Neuronal stem cell (in vitro differentiated cells): Measurements from ENCODE around the gene DCUN1D2.
A peak's percentile ranks its signal among the peaks of the same experiment; 100 is the strongest.

Source experiments
- DNase-seq: peaks from one replicate; pipeline ENCODE4 v3.0.0-alpha.2; 2013; ENCODE audit warnings: low spot score
- H2AFZ ChIP-seq: one replicate; pipeline ENCODE4 v1.6.1; 2013; ENCODE audit warnings: mild to moderate bottlenecking, low read length, inconsistent platforms
- H2AK5ac ChIP-seq: 2 replicates; pipeline ENCODE4 v1.6.1; 2013; ENCODE audit warnings: low read depth, mild to moderate bottlenecking, inconsistent platforms, low read length, moderate library complexity, mixed read lengths
- H2BK120ac ChIP-seq: 2 replicates; pipeline ENCODE4 v1.6.1; 2013; ENCODE audit warnings: low read depth, mild to moderate bottlenecking, inconsistent platforms, low read length, moderate library complexity, mixed read lengths
- H2BK12ac ChIP-seq: one replicate; pipeline ENCODE4 v1.6.1; 2013; ENCODE audit warnings: low read length, inconsistent platforms
- H2BK15ac ChIP-seq: 2 replicates; pipeline ENCODE4 v1.6.1; 2013; ENCODE audit warnings: mild to moderate bottlenecking, low read length, inconsistent platforms, mixed read lengths
- H2BK5ac ChIP-seq: one replicate; pipeline ENCODE4 v1.6.1; 2013; ENCODE audit warnings: inconsistent platforms, mild to moderate bottlenecking, low read length, moderate library complexity
- H3K14ac ChIP-seq: one replicate; pipeline ENCODE4 v1.6.1; 2013; ENCODE audit warnings: low read length, inconsistent platforms
- H3K18ac ChIP-seq: 2 replicates; pipeline ENCODE4 v1.6.1; 2013; ENCODE audit warnings: low read length, inconsistent platforms
- H3K23ac ChIP-seq: 2 replicates; pipeline ENCODE4 v1.6.1; 2013; ENCODE audit warnings: low read depth, mild to moderate bottlenecking, mixed read lengths, low read length, inconsistent platforms; ENCODE audit not compliant: poor library complexity
- H3K27ac ChIP-seq: replicated peaks from 3 replicates; pipeline ENCODE4 v1.5.1; 2013; ENCODE audit warnings: low read length, inconsistent platforms
- H3K27me3 ChIP-seq, 3 experiments: 2 replicates each; pipeline ENCODE4 v1.6.1; 2013; ENCODE audit warnings: low read length in 3 of 3, mild to moderate bottlenecking in 2 of 3, inconsistent platforms in 1 of 3, low read depth in 1 of 3, mixed read lengths in 1 of 3, moderate library complexity in 1 of 3; ENCODE audit not compliant: control insufficient read depth in 3 of 3, insufficient read depth in 3 of 3
- H3K36me3 ChIP-seq, 2 donors: replicated peaks in 1 of 2; 2 replicates each; pipeline ENCODE4 v1.6.1; 2013; ENCODE audit warnings: low read length in 2 of 2; ENCODE audit not compliant: control insufficient read depth in 2 of 2, insufficient read depth in 2 of 2
- H3K4ac ChIP-seq: 2 replicates; pipeline ENCODE4 v1.6.1; 2013; ENCODE audit warnings: inconsistent platforms, mild to moderate bottlenecking, low read length, moderate library complexity
- H3K4me1 ChIP-seq, 2 donors: 1 replicate in 1 of 2; 2 replicates in 1 of 2; pipeline ENCODE4 v1.6.1; 2013; ENCODE audit warnings: low read length in 2 of 2, low read depth in 1 of 2; ENCODE audit not compliant: control insufficient read depth in 2 of 2, insufficient read depth in 1 of 2
- H3K4me2 ChIP-seq: one replicate; pipeline ENCODE4 v1.6.1; 2013; ENCODE audit warnings: mild to moderate bottlenecking, low read length, inconsistent platforms; ENCODE audit not compliant: insufficient read depth, poor library complexity, severe bottlenecking
- H3K4me3 ChIP-seq, 2 donors: 2 replicates each; pipeline ENCODE4 v1.5.1; 2013; ENCODE audit warnings: low read length in 2 of 2, mild to moderate bottlenecking in 2 of 2, inconsistent platforms in 1 of 2, moderate library complexity in 1 of 2
- H3K79me1 ChIP-seq: one replicate; pipeline ENCODE4 v1.6.1; 2013; ENCODE audit warnings: low read depth, mild to moderate bottlenecking, inconsistent platforms, low read length, moderate library complexity
- H3K9ac ChIP-seq: one replicate; pipeline ENCODE4 v1.6.1; 2013; ENCODE audit warnings: mild to moderate bottlenecking, low read depth, low read length, inconsistent platforms; ENCODE audit not compliant: poor library complexity
- H3K9me3 ChIP-seq, 2 donors: replicated peaks in 1 of 2; 2 replicates each; pipeline versions ENCODE3 to v1.6.1; 2013; ENCODE audit warnings: low read length in 2 of 2, mild to moderate bottlenecking in 2 of 2, inconsistent platforms in 1 of 2, low read depth in 1 of 2, mixed read lengths in 1 of 2, moderate library complexity in 1 of 2; ENCODE audit not compliant: control insufficient read depth in 2 of 2, insufficient read depth in 1 of 2
- H4K8ac ChIP-seq: one replicate; pipeline ENCODE4 v1.6.1; 2013; ENCODE audit warnings: low read depth, mild to moderate bottlenecking, inconsistent platforms, low read length, moderate library complexity
- H4K91ac ChIP-seq: one replicate; pipeline ENCODE4 v1.6.1; 2013; ENCODE audit warnings: low read length, low read depth, mild to moderate bottlenecking, inconsistent platforms; ENCODE audit not compliant: poor library complexity
- WGBS, 2 donors: extraction: QIAGEN DNeasy Blood & Tissue Kit; methylation state at CpG; one replicate each; pipeline ENCODE4 v1.1.7; 2013; ENCODE audit warnings: missing lambda C conversion rate in 2 of 2, mixed read lengths in 1 of 2; ENCODE audit not compliant: insufficient read length in 2 of 2, insufficient replicate concordance in 1 of 2; ENCODE audit errors: extremely low coverage in 2 of 2; 5-methylcytosine and 5-hydroxymethylcytosine counted together

Gene DCUN1D2

DNA sequence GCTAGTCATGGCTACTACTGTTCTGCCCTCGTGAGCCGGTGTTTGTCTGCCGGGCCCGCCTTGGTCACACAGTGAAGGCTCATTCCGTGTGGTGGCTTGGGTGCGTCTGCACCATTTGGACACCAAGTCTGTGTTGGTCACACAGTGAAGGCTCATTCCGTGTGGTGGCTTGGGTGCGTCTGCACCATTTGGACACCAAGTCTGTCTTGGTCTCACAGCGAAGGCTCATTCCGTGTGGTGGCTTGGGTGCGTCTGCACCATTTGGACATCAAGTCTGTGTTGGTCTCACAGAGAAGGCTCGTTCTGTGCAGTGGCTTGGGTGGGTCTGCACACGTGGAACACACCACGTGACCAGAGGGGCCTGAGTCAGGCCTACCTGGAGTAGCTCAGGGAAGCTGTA, 29.0 kb upstream of the DCUN1D2 start:
- H3K9me3 ChIP-seq = peaks cover 0 to 13% of the 10 kb centered on the region in 2 donors
- peak overlapping the region; percentile 34 for H3K23ac ChIP-seq
- H3K4me2 ChIP-seq = no peak overlapping the region
- WGBS, 2 donors = no CpG with 5 or more reads among the region's 14 CpGs
- H3K14ac ChIP-seq = no peak overlapping the region
- no peak overlapping the region for H2BK15ac ChIP-seq
- peaks cover 3% of the 10 kb centered on the region for H3K79me1 ChIP-seq
- no peak overlapping the region for H2AK5ac ChIP-seq
- no peaks in the 10 kb centered on the region for H3K4me1 ChIP-seq
- no peak for DNase-seq
- no peak overlapping the region for H2BK5ac ChIP-seq
- H4K91ac ChIP-seq = no peak overlapping the region
- H3K27me3 ChIP-seq = no peaks in the 10 kb centered on the region
- H2AFZ ChIP-seq = no peak overlapping the region
- no peak overlapping the region for H3K18ac ChIP-seq
- peak overlapping the region; percentile 83 for H4K8ac ChIP-seq
- no peak overlapping the region for H3K27ac ChIP-seq
- H3K4me3 ChIP-seq = no peak overlapping the region
- H3K9ac ChIP-seq = no peak overlapping the region
- H3K4ac ChIP-seq = no peak overlapping the region
- peaks cover 20 to 83% of the 10 kb centered on the region in 2 donors for H3K36me3 ChIP-seq
- H2BK12ac ChIP-seq = no peak overlapping the region
- no peak overlapping the region for H2BK120ac ChIP-seq

GRCh38 chr13:113518076-113518803, 27.7 kb upstream of the DCUN1D2 start:
- no peak for DNase-seq
- Histone ChIP-seq H3K14ac (no peak overlapping the region), H3K9me3 (peaks cover 0 to 9% of the 10 kb centered on the region in 2 donors), H3K4me1 (no peaks in the 10 kb centered on the region), H3K79me1 (peaks cover 3% of the 10 kb centered on the region), H2BK5ac (no peak overlapping the region), H2AK5ac (no peak overlapping the region), H3K27ac (no peak overlapping the region), H3K9ac (no peak overlapping the region), H3K4me2 (no peak overlapping the region), H2BK12ac (no peak overlapping the region), H3K36me3 (peaks cover 20 to 82% of the 10 kb centered on the region in 2 donors), H2BK15ac (no peak overlapping the region), H3K4me3 (no peak overlapping the region), H4K91ac (no peak overlapping the region), H3K4ac (no peak overlapping the region), H2BK120ac (no peak overlapping the region), H3K18ac (no peak overlapping the region), H2AFZ (no peak overlapping the region), H3K27me3 (no peaks in the 10 kb centered on the region), H3K23ac (no peak overlapping the region), H4K8ac (no peak overlapping the region)
- WGBS, 2 donors = no CpG with 5 or more reads among the region's 21 CpGs

GRCh38 chr13:113514847-113515246, 24.3 kb upstream of the DCUN1D2 start:
- no peak overlapping the region for H2BK12ac ChIP-seq
- peak overlapping the region; percentile 57 for H4K8ac ChIP-seq
- H3K4me1 ChIP-seq = no peaks in the 10 kb centered on the region
- H3K18ac ChIP-seq = no peak overlapping the region
- H2BK15ac ChIP-seq = no peak overlapping the region
- H3K36me3 ChIP-seq = peaks cover 26 to 81% of the 10 kb centered on the region in 2 donors
- H3K4me2 ChIP-seq = no peak overlapping the region
- H3K14ac ChIP-seq = no peak overlapping the region
- no peak overlapping the region for H3K9ac ChIP-seq
- no peak overlapping the region for H2AFZ ChIP-seq
- DNase-seq = no peak
- no peaks in the 10 kb centered on the region for H3K9me3 ChIP-seq
- no peak overlapping the region for H2AK5ac ChIP-seq
- H2BK120ac ChIP-seq = no peak overlapping the region
- H3K27me3 ChIP-seq = no peaks in the 10 kb centered on the region
- no peak overlapping the region for H3K23ac ChIP-seq
- H4K91ac ChIP-seq = no peak overlapping the region
- no peak overlapping the region for H3K4ac ChIP-seq
- H2BK5ac ChIP-seq = no peak overlapping the region
- no CpG with 5 or more reads among the region's 5 CpGs for WGBS, 2 donors
- H3K4me3 ChIP-seq = no peak overlapping the region
- H3K79me1 ChIP-seq = no peaks in the 10 kb centered on the region
- no peak overlapping the region for H3K27ac ChIP-seq

DNA sequence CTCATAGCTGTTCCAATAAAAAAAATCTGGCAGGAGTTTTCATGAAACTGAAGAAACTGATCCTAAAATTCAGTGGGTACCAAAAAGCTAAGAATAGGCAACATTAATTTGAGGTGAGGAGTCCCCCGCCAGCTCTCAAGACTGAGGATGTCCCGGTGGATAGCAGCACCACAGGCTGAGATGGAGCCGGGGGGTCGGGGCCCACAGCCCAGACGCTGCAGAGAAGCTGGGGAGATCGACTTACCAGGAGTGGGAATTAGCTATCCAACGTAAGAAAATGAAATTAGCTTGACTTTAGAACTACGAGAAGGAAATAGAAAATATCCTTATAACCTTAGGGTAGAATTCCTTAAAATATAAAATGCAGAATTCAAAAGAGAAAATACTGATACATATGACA, 23.2 kb upstream of the DCUN1D2 start:
- no peak overlapping the region for H3K23ac ChIP-seq
- DNase-seq = no peak
- H3K4me3 ChIP-seq = no peak overlapping the region
- no peaks in the 10 kb centered on the region for H3K4me1 ChIP-seq
- no peaks in the 10 kb centered on the region for H3K79me1 ChIP-seq
- H3K18ac ChIP-seq = no peak overlapping the region
- no peak overlapping the region for H3K27ac ChIP-seq
- H4K8ac ChIP-seq = no peak overlapping the region
- H3K9ac ChIP-seq = no peak overlapping the region
- H2BK120ac ChIP-seq = no peak overlapping the region
- no peaks in the 10 kb centered on the region for H3K27me3 ChIP-seq
- peaks cover 26 to 82% of the 10 kb centered on the region in 2 donors for H3K36me3 ChIP-seq
- no peak overlapping the region for H4K91ac ChIP-seq
- no peaks in the 10 kb centered on the region for H3K9me3 ChIP-seq
- H3K4ac ChIP-seq = no peak overlapping the region
- H2BK5ac ChIP-seq = no peak overlapping the region
- no peak overlapping the region for H2AK5ac ChIP-seq
- no peak overlapping the region for H2AFZ ChIP-seq
- H3K4me2 ChIP-seq = no peak overlapping the region
- H3K14ac ChIP-seq = no peak overlapping the region
- H2BK12ac ChIP-seq = no peak overlapping the region
- H2BK15ac ChIP-seq = no peak overlapping the region
- WGBS, 2 donors = no CpG with 5 or more reads among the region's 8 CpGs
